IPS-18c (cell line): ENCODE data around the gene P2RY8.
"Not testable (repeated sequence)": the region's sequence is repeated elsewhere in the genome, so short reads cannot be mapped to it uniquely, and the experiment has no call there.

Experiments
- H3K4me3 ChIP-seq: 2 replicates; pipeline ENCODE4 v1.7.0; 2013; ENCODE audit warnings: low read depth, mild to moderate bottlenecking, low read length, moderate library complexity; ENCODE audit not compliant: insufficient read depth
- H3K9me3 ChIP-seq: one replicate; pipeline ENCODE4 v1.6.1; 2013; ENCODE audit warnings: mild to moderate bottlenecking, low read length, moderate library complexity; ENCODE audit not compliant: control insufficient read depth, insufficient read depth

Gene P2RY8

GRCh38 chrX:1481636-1482529, 55.1 kb downstream of the P2RY8 start:
- no peaks in the 10 kb centered on the region for H3K9me3 ChIP-seq
- H3K4me3 ChIP-seq = peak overlapping the region; percentile 36

GRCh38 chrX:1480082-1480785, 56.8 kb downstream of the P2RY8 start:
- no peaks in the 10 kb centered on the region for H3K9me3 ChIP-seq
- H3K4me3 ChIP-seq = no peak overlapping the region

GRCh38 chrX:1477801-1478458, 59.1 kb downstream of the P2RY8 start:
- Histone ChIP-seq H3K4me3 (no peak overlapping the region), H3K9me3 (no peaks in the 10 kb centered on the region)

- no peaks in the 10 kb centered on the region for H3K9me3 ChIP-seq
- H3K4me3 ChIP-seq = no peak overlapping the region
Measured at GRCh38 chrX:1477229-1477628, 59.8 kb downstream of the P2RY8 start.

- H3K4me3 ChIP-seq = no peak overlapping the region
- no peaks in the 10 kb centered on the region for H3K9me3 ChIP-seq
Measured at GRCh38 chrX:1476682-1477081, 60.3 kb downstream of the P2RY8 start.

DNA sequence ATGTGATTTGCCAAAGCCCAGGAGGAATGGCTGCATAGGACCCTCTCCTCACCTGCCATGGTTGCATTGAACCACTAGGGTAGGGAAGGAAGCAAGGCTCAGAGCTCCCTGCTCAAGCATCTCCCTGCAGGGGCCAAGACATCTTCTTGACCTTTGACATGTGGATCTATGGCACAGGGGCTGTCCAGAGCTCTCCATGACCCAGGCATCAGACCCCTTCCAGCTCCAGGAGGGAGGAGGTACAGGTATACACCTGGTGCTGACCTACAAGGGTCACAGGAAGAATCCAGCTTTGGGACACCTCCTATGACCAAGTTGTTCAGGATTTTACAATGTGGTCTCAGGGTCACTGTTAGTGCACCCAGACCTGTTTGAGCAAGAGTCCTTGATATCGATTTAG, 61.1 kb downstream of the P2RY8 start:
- Histone ChIP-seq H3K4me3 (no peak overlapping the region), H3K9me3 (no peaks in the 10 kb centered on the region)

DNA sequence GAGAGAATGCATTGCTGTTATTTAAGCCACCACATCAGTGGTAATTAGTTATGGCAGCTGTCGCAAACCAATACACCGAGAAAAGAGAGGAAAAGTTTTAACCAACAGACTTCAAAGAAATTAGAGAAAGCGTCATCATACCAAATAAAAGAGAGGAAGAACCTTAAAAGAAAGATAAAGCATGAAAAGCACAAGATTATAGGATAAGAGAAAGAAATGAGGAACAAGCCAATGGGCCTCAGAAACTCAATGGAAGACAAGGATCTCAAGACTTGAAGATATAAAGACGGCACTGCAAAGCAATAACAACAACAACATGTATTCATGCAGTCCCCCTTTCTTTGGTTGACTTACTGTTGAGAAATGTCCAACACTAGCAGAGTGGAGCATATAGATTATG, 61.5 kb downstream of the P2RY8 start:
- no peaks in the 10 kb centered on the region for H3K9me3 ChIP-seq
- no peak overlapping the region for H3K4me3 ChIP-seq

- H3K9me3 ChIP-seq, H3K4me3 ChIP-seq: not testable (repeated sequence)
Measured at GRCh38 chrX:1474593-1474992, 62.4 kb downstream of the P2RY8 start.

- no peaks in the 10 kb centered on the region for H3K9me3 ChIP-seq
- H3K4me3 ChIP-seq = no peak overlapping the region
Measured at GRCh38 chrX:1472975-1473374, 64.0 kb downstream of the P2RY8 start.

- Histone ChIP-seq H3K4me3 (no peak overlapping the region), H3K9me3 (no peaks in the 10 kb centered on the region)
Measured at GRCh38 chrX:1468250-1468772, 68.7 kb downstream of the P2RY8 start.

DNA sequence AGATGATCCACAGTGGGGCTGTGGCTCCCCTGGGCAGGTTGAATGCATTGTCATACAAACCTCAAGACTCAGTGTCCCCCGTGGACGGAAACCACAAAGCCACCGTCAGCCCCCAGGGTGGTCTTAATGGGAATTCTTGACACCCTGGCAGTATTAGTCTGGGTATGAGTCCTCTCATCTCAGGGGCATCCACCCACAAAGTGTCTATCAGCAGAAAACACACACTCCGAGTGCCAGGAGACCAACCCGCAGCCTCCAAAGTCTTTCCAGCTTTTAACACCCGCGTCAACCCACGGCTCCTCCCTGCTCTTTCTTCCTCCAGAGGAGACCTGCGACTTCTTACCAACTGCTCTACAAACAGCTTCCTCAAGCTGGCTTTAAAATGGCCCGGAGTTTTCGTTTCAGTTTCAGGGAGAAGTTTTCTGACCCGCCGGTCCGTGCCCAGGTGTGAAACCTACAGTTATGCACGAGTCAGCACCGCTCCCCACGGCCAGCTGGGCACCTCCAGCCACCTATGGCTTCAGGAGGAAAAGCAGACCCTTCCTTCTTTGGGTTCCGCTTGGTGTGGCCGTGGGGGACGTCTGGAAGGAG, 69.9 kb downstream of the P2RY8 start:
- Histone ChIP-seq H3K9me3 (no peaks in the 10 kb centered on the region), H3K4me3 (no peak overlapping the region)

DNA sequence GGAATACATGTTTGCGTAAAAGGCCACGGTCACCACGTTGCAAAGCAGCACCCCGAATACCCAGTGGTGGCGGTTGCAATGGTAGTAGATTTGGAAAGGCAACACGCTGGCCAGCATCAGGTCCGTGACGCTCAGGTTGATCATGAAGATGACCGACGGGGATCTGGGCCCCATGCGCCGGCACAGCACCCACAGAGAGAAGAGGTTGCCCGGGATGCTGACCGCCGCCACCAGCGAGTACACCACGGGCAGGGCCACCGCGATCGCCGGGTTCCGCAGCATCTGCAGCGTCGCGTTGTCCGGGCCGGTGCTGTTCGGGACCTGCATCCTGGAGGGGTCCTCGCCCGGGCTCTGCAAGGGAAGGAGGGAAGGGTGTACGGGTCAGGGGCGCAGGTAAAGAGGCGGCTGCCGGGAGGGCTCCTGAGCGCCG, 70.7 kb downstream of the P2RY8 start:
- Histone ChIP-seq H3K9me3 (no peaks in the 10 kb centered on the region), H3K4me3 (no peak overlapping the region)

GRCh38 chrX:1465286-1466231, 71.4 kb downstream of the P2RY8 start:
- Histone ChIP-seq H3K9me3 (no peaks in the 10 kb centered on the region), H3K4me3 (no peak overlapping the region)

DNA sequence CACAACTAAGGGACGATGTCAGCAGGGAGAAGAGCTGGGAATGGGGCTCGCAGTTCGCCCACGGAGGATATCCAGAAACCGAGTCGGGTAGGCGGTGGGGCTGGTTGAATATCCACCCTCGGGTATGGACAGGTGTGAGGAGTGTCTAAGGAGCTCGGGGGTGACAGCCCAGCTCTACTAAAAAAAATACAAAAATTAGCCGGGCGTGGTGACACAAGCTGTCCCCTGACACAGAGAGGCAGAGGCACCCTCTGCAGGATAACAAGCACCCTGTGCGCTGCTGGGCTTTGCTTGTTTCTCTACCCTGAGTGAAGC, 72.1 kb downstream of the P2RY8 start:
- H3K4me3 ChIP-seq = no peak overlapping the region
- no peaks in the 10 kb centered on the region for H3K9me3 ChIP-seq

GRCh38 chrX:1464041-1464970, 72.7 kb downstream of the P2RY8 start:
- Histone ChIP-seq H3K9me3 (no peaks in the 10 kb centered on the region), H3K4me3 (no peak overlapping the region)

- no peaks in the 10 kb centered on the region for H3K9me3 ChIP-seq
- no peak overlapping the region for H3K4me3 ChIP-seq
Measured at GRCh38 chrX:1463581-1463980, 73.4 kb downstream of the P2RY8 start.
